SKM-1 treated with dmso at 0.1 percent for 144 hours (cell line): ENCODE results near the gene CHD3.
A peak's percentile ranks its signal among the peaks of the same experiment; 100 is the strongest.

Experiments used
- DNase-seq: peaks from one replicate; lab custom pipeline; 2025; ENCODE audit not compliant: unreplicated experiment; lab: John Stamatoyannopoulos, UW

The CHD3 gene

DNA sequence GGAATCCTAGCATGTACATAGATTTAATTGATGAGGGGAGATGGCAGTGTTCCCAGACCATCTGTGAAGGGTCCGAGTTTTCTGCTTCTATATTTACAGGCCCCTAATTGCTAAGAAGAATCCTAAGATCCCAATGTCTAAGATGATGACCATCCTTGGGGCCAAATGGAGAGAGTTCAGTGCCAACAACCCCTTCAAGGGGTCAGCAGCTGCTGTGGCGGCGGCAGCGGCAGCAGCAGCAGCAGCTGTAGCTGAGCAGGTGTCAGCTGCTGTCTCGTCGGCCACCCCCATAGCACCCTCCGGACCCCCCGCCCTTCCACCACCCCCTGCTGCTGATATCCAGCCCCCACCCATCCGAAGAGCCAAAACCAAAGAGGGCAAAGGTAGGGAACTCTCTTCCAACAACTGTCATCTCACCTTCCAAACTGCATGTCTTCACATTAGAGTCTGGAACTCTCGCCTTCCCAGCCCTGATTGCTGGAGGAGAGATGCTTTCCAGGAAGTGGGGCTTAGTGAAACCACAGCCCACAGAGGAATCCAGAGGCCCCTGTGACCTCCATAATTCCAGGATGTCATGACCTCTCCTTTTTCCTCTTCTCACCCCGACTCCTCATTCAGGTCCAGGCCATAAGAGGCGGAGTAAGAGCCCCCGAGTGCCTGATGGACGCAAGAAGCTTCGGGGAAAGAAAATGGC lies 4.7 kb downstream of the CHD3 start:
- no peak for DNase-seq

DNA sequence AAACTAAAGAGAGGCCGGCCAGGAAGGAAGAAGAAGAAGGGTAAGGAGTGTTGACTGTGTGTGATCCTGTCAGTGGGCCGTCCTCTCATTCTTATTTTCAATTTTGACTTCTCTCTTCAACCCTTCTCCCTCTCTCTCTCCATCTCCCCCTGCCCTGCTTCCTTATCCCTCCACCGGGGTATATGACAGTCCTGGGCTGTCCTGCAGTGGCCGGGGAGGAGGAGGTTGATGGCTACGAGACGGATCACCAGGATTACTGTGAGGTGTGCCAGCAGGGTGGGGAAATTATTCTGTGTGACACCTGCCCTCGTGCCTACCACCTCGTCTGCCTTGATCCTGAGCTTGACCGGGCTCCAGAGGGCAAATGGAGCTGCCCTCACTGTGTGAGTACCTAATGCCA lies 5.6 kb downstream of the CHD3 start:
- DNase-seq: no peak

DNA sequence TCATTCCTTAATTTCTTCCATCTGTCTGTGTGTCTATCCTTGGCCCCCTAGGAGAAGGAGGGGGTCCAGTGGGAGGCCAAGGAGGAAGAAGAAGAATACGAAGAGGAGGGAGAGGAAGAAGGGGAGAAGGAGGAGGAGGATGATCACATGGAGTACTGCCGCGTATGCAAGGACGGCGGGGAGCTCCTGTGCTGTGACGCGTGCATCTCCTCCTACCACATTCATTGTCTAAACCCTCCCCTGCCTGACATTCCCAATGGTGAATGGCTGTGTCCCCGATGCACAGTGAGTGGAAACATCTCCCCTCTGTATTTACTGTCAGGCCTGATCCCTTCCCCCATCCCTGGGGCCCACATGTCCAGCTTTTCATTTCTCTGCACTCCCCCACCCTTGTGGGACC lies 6.3 kb downstream of the CHD3 start:
- DNase-seq: no peak

DNA sequence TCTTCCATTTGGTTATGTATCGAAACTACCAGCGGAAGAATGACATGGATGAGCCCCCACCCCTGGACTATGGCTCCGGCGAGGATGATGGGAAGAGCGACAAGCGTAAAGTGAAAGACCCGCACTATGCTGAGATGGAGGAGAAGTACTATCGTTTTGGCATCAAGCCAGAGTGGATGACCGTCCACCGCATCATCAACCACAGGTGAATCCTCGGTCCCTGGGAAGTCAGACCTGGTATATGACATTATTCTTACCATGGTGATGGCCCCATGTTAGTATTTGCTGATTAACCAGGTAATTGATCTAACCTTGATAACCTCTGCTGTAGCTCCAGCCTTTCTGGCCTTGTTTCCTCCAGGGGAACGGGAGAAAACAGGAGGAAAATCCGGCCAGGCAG lies 8.5 kb downstream of the CHD3 start:
- no peak for DNase-seq

DNA sequence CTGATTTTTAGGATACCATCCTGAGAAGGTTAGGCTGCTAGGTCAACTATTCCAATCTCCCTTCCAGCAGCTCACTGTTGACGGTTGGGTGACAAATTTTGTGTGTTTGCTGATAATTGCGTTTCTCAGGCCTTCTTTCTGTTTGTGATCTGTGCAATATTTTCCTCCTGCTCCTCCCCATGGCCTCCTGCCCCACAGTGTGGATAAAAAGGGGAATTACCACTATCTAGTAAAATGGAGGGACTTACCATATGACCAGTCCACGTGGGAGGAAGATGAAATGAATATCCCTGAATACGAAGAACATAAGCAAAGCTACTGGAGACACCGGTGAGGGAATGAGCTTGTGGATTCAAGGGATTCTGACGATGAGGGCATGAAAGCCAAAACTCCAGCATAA lies 9.2 kb downstream of the CHD3 start:
- no peak for DNase-seq

DNA sequence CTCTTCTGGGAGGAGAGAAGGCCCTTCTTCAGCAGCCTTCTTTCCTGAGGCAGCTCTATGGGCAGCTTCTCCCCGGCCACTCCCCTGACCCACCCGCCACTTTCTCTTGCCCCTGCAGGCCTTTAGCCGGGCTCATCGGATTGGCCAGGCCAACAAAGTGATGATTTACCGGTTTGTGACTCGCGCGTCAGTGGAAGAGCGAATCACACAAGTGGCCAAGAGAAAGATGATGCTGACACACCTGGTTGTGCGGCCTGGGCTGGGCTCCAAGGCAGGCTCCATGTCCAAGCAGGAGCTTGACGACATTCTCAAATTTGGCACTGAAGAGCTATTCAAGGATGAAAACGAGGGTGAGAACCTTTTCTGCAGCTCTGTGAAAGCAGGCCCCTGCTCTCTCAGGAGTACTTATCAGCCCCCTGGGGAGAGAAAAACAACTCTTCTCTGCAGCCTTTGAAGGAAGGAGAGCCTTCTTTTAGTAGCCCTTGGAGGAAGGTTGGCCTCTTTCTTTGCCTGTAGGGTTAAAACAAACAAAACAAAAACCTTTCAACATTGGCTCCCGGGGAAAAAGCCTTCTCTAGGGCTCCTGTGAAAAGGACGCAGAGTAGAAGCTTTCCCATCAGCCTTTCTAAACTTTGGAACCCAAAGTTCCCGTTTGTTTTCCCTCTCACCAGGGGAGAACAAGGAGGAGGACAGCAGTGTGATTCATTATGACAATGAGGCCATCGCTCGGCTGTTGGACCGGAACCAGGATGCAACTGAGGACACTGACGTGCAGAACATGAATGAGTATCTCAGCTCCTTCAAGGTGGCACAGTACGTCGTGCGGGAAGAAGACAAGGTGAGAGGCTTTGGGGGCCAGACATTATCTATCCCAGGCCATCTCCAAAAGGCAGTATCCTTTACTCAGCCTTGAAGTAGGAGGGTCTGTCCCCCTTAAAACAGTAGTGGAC lies 14.8 kb downstream of the CHD3 start:
- no peak for DNase-seq

DNA sequence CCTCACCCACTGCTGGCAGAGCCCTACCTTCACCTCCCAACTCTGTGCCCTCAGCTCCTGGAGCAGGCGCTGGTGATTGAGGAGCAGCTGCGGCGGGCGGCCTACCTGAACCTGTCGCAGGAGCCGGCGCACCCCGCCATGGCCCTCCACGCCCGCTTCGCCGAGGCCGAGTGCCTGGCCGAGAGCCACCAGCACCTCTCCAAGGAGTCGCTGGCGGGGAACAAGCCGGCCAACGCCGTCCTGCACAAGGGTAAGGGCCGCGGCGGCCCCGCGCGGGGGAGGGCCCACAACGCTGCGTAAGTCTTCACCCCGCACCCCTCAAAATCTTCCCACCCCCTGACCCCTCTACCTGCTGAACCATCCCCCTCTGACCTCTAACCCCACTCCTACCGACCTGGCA lies 20.5 kb downstream of the CHD3 start:
- no peak for DNase-seq

DNA sequence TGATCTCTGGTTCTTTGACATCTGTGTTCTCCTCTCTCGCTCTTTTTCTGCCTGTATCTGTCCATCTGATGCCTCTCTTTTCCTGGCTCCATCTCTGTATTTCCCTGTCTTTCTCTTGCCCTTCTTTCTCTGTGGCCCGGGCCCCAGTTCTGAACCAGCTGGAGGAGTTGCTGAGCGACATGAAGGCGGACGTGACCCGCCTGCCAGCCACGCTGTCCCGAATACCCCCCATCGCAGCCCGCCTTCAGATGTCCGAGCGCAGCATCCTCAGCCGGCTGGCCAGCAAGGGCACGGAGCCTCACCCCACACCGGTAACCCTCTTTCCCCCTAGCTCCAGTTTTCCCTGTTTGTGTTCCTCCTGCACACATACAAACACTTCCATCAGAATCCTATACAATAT lies 21.7 kb downstream of the CHD3 start:
- no peak for DNase-seq

DNA sequence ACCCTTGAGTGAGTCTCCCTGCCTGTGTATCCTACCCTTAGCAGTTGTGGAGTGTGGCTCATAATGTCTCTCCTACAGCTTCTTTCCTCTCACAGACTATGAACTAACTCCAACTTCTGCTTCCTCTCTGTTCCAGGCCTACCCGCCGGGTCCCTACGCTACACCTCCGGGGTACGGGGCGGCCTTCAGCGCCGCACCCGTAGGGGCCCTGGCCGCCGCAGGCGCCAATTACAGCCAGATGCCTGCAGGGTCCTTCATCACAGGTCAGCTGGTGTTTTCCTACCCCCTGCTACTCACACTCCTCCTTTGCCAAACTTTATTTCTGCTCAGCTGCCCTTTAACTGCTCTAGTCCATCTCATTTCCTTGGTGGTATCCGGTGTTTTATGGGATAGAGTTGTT lies 22.1 kb downstream of the CHD3 start:
- no peak for DNase-seq

DNA sequence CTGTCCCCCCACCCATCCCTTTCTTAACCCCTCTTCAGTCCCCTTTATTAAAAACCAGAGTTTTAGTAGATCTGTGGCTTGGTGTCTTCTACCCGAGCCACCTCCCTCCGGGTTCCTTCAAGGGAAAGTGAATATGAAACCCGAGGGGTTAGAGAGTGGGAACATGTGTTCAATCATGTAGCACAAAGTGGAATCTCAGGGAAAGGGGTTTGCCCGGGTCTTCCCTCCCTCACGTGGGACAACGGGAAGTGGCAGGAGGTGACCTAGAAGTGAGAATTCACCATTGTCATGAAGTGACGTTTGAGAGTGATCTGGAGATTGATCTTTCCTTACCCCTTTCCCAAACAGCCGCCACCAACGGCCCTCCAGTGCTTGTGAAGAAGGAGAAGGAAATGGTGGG lies 22.5 kb downstream of the CHD3 start:
- DNase-seq: no peak

DNA sequence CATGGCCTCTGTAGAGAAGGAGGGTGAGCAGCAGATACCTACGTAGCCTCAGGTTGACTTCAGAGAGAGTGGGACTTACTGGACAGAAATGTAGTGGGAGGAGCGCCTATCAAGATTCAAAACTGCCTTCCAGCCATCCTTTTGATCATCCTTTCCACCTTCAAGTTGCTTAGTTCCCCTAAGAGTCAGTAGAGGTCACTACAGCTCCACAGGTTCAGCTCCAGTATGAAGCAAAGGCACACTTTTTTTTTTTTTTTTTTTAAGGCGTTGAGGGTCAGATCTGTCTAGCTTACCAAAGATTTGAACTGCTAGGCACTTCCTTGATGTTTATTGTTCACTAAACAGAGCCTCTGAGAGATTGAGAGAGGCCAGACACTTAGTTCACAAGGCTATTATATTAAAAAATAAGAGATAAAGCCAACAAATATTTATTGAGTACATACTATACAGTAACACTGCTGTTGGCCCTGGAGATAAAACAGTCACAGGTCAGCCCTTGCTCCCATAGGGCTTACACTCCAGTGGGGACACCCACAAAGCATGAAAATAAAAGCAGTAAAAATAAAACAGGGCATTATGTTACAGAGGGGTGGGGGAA lies 24.4 kb downstream of the CHD3 start:
- peak; percentile 40 for DNase-seq

DNA sequence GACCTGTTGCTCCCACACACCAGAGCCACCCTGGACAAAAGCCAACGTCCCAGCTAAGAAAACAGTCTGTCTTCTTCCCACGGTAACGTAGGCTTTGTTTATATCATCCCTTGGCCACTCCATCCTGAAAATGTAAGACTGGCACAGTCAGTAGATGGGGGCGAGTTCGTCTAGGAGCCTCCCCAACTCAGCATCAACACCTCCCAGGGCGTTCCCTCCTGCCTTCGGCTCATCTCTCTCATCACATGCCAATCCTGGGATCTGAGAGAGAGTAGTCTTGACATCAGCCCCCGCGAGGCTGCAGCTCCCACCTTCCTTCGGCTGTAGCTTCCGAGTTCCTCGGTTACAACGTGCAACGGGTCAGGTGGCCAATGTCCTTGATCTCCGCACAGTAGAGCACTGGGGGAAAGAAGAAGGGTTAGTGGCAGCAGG lies 26.6 kb downstream of the CHD3 start:
- DNase-seq: no peak

DNA sequence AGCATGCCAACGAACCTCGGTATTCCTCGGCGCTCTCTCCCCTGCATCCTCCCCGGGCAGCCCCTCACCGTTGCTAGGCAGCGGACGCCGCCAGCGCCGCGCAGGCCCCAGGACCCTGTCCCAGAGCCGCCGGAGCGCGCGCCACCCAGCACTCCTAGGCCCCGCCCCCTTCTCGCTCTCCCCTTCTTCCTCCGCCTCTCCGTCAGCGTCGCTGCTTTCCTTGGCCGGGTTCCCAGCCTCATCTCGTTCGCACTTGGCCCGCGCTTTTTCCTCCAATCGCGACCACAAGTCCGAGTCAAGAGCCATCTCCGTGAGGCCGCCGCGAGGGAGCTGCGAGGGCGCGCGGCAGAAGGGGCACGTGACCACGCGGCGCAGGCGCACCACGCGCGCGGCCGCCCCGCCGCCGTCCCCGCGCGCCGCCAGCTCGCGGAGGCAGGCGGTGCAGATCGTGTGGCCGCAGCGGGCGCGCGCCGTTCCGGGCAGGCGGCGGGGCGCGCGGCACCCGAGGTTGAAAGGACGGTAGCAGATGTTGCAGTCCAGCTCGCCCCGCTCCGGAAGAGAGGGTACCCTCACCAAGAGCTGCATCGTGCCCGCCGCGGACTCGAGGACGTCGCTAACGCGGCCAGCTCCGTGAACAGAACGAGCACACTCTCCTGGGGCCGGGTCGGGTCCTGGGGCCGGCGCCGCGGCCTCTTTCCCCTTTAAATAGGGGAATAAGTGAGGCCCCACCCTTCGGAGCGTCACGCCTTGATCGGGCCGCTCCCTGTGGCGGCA lies 27.2 kb downstream of the CHD3 start, which contains the start of gene RNF227:
Gene RNF227, minus strand, starts transcription at position 679 of the 774 bp plus-strand sequence. Its CDS starts 94 bp downstream, at position 585.
- peak; percentile 63 for DNase-seq

DNA sequence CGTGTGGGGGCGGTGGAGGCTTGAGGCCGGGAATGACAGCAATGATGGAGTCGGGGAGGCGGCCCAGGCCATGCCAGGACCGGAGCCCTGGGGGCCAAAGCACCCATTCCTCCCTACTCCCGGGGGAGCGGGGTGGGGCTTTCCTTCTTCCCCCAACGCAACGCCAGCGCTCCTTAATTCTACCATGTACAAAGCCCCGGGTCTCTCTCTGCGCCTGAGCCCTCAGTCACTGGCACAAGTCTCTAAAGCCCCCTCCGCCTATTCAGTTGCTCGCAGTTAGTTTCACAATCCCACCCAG lies 27.7 kb downstream of the CHD3 start:
- no peak for DNase-seq

DNA sequence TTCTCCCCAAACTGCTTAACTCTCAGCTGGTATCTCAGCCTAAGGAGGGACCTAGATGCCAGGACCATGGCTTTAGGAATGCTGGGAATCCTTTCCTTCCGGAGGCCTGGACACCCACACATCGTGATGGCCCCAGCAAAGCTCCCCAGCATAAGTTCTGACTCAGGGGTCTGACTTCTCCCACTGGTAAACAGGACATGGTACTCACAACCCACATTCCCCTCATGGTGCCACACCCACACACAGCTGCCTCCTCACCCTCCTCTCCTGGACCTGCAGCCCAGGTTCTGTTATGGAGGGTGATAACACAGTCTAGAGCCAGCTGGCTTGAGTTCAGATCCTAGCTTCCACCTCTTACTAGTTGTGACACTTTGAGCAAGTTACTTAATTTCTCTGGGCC lies 28.2 kb downstream of the CHD3 start:
- DNase-seq: no peak

DNA sequence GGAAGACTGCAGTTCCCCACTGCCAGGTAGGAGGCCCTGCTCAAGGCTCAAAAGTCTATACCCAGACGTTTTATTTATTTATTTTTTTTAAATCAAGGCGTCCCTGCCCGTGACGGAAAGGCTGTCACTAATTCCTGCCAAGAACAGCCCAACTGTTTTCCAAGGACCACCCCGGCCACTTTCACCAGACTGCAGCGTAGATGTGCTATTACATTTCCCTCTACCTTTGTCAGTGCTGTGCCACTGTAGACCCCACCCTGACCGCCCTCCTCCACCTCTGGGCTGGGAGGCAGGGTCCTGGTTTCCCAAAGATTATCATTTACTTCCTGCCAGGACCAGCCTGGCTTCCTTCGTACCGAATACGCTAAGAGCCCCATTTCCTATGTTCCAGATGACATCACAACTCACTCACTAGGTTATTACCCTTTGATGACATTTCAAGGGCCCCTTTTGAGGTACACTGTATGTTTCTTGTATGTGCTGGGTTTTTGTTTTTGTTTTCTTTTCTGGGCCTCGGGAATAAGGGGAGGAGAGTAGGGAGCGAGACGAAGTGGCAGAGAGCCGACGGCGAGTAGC lies 33.8 kb downstream of the CHD3 start:
- DNase-seq: no peak

DNA sequence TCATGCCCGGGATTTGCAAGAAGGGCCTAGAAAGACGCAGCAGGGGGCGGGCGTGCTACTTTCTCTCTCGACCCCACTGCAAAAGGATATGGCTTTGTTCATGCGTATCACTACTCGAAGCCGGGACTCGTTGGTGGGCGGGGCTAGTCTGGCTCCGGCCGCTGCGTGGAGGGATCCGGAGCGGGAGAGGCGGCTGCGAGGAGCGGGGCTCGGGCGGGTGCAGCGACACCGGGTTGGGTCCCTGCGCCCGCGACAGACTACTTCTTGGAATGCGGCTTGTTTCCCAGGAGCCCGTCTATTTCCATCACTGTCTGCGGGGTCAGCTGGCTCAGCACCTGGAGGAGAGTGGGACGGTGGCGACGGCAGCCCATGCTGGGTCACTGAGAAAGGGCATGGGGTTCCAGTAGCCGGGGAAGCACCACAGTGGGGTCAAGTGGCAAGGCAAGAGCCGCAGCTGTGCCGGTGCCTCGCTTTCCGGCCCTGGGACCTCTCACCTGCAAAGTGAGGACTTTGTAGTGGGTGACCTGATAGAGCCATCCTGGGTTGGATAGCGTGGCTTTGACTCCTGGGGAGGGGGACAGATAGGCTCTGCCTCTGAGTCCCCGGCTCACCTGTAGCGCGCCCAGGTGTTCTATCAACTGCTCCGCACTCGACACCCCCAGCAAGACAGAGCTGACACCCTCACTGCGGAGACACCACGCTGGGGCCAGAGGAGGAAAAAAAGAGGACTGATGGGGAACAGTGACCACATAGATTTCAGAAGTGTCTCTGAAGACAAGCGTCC lies 34.4 kb downstream of the CHD3 start:
- no peak for DNase-seq

DNA sequence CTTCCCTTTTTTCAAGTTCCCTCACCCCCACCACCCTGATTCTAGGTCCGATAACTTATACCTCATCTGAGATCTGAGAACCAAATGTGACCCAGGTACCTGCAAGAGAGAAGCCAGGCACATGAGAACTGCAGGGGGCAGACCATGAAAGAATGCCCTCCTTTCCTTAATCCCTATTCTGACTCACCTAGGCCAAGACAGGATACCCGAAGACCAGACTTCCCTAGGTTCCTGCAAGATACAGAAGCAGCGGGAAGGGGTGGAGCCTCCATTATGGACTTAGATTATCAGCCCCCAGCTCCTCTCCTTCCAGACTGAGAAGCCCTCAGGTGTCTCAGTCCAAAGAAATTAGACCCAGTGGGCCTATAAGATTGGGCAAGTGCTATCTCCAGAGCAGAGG lies 39.0 kb downstream of the CHD3 start:
- DNase-seq: no peak

DNA sequence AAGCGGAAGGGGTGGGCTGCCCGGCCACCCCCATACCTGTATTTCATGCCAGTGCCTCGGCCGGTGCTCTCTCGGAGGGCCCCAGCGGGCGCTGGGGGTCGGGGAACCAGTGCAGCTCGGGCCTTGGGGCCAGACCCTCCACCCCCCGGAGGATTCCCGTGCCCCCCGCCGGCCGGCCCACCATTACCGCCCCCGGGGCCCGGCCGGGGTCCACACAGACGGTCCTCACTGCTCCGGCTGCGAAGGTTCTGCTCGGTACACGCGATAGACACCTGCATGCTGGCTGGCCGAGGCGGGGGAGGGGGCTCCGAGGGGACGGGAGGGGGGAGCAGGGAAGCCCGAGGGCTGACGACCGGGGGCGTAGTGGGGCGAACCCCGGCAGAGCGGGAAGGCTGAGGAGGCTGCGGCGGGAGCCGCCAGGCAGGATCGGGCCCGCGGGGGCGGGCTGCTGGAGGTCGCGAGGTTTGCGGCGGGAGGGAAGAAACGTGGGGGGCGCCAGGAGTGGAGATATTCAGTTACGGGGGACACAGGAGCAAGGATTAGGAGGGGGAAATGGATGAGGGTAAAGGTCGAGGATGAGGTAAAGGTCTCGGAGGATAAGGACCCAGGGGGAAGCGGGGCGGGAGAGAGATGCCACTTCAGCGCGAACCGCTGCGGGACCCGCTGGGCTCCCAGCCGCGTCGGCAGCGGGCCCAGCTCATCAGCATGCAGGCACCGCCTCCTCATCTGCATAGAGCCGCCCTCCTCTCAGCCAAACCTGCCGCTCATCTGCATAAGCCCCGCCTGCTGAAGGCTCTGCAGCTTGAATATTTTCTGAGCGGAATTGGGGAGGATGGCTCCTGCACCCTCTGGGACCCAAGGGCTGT lies 40.8 kb downstream of the CHD3 start, which contains the start of gene KCNAB3:
Gene KCNAB3, minus strand, starts transcription at position 699 of the 866 bp plus-strand sequence. Its CDS starts 421 bp downstream, at position 278.
- no peak for DNase-seq
